ENCODE results near the gene NAA25.
A peak's percentile ranks its signal among the peaks of the same experiment; 100 is the strongest.
"Not testable (repeated sequence)": the region's sequence is repeated elsewhere in the genome, so short reads cannot be mapped to it uniquely, and the experiment has no call there.

The NAA25 gene

DNA sequence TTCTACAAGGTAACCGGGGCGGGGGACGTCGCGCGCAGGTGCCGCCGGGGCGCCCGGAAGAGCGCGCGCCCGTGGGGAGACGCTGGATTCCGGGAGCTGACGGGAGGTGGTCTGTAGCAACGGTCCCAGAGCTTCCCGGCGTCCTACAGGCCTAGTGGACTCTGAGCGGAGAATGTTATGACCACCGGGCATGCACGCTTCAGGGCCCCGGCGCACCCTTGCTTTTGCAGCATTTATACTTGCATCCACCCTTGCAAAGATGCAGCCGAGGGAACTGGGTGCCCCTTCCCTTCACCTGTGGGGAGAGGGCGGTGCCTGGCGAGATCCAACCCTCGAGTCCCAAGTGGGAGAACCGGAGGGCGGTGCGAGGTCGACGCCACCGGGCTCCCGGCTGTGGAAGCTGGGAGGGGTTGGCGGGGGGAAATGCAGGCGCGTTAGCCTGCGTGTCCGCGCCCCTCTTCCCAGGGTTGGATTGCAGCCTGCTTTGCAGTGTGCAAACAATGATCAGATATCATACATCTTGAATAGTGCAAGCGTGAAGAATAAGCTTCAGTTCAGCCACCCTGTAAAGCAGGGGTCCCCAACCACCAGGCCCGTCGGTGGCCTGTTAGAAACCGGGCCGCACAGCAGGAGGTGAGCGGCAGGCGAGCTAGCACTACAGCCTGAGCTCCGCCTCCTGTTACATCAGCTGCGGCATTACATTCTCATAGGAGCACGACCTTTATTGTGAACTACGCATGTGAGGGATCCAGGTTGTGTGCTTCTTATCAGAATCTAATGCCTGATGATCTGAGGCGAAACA lies 94.8 kb downstream of the NAA25 start:
- H3K4me3 ChIP-seq (ENCODE audit: low read length): peak overlapping the region; percentile 95
- TF ChIP-seq, protein P1, sequence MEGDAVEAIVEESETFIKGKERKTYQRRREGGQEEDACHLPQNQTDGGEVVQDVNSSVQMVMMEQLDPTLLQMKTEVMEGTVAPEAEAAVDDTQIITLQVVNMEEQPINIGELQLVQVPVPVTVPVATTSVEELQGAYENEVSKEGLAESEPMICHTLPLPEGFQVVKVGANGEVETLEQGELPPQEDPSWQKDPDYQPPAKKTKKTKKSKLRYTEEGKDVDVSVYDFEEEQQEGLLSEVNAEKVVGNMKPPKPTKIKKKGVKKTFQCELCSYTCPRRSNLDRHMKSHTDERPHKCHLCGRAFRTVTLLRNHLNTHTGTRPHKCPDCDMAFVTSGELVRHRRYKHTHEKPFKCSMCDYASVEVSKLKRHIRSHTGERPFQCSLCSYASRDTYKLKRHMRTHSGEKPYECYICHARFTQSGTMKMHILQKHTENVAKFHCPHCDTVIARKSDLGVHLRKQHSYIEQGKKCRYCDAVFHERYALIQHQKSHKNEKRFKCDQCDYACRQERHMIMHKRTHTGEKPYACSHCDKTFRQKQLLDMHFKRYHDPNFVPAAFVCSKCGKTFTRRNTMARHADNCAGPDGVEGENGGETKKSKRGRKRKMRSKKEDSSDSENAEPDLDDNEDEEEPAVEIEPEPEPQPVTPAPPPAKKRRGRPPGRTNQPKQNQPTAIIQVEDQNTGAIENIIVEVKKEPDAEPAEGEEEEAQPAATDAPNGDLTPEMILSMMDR (conservative IDR thresholded peaks at IDR 0.05; ENCODE audit: low read length): no peak
- DNase-seq (ENCODE audit: low read depth): peak; percentile 67

- TF ChIP-seq, protein P1 (conservative IDR thresholded peaks at IDR 0.05; ENCODE audit: low read length): peak; percentile 49
- H3K4me3 ChIP-seq (ENCODE audit: low read length): peak within 1 kb of the TSS; percentile 97
- peak; percentile 98 for DNase-seq (ENCODE audit: low read depth)
These were observed 95.6 kb downstream of the NAA25 start, which contains the start of the genes ERP29 and TMEM116 for GRCh38 chr12:112012775-112013600. ERP29 (plus strand) TSS chr12:112013426; CDS start chr12:112013466, 40 bp downstream. TMEM116 (minus strand) TSS chr12:112013165; CDS start chr12:112005270, 7,895 bp downstream.

GRCh38 chr12:112011685-112012084 lies 96.9 kb downstream of the NAA25 start:
- TF ChIP-seq, protein P1 (conservative IDR thresholded peaks at IDR 0.05; ENCODE audit: low read length): no peak
- DNase-seq (ENCODE audit: low read depth): no peak
- no peak overlapping the region; the same call in 1 of the 2 replicates for H3K4me3 ChIP-seq (ENCODE audit: low read length)

GRCh38 chr12:112010415-112011344 lies 97.9 kb downstream of the NAA25 start:
- H3K4me3 ChIP-seq (ENCODE audit: low read length): no peak overlapping the region
- DNase-seq (ENCODE audit: low read depth): no peak
- TF ChIP-seq, protein P1 (conservative IDR thresholded peaks at IDR 0.05; ENCODE audit: low read length): no peak

DNA sequence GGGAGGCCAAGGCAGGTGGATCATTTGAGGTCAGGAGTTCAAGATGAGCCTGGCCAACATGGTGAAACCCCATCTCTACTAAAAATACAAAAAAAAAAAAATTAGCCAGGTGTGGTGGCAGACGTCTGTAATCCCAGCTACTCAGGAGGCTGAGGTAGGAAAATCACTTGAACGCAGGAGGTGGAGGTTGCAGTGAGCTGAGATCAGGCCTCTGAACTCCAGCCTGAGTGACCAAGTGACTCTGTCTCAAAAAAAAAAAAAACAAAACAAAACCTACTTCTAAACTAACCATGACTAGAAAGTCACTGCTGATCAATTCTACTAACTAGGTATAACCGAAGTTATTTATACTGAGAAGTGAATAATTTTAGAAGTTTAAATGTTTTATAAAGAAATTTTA lies 99.0 kb downstream of the NAA25 start:
- not testable (repeated sequence) for DNase-seq (ENCODE audit: low read depth); H3K4me3 ChIP-seq (ENCODE audit: low read length)

DNA sequence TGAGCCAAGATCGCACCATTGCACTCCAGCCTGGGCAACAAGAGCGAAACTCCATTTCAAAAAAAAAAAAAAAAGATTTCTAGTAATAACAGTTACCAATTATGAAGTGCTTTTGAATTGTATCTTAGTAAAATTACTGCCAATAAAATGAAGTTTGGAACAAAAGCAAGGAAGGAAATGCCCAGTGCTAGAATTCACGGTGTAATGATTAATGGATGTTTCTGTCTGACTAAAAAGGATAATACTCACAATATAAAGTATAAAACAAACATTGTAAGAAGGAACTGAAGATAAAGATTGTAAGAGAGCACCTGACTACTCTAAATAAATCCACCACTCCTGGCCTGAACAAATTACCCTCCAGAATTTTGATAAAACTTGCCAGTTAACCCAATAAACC lies 99.7 kb downstream of the NAA25 start:
- no peak overlapping the region for H3K4me3 ChIP-seq (ENCODE audit: low read length)
- no peak for DNase-seq (ENCODE audit: low read depth)
- TF ChIP-seq, protein P1 (conservative IDR thresholded peaks at IDR 0.05; ENCODE audit: low read length): no peak

- H3K4me3 ChIP-seq (ENCODE audit: low read length): no peak overlapping the region
- DNase-seq (ENCODE audit: low read depth): no peak
- TF ChIP-seq, protein P1 (conservative IDR thresholded peaks at IDR 0.05; ENCODE audit: low read length): no peak
These were observed 100.6 kb downstream of the NAA25 start for GRCh38 chr12:112007945-112008344.

All from AG10803 (cell line).